SK-N-DZ (cell line): ENCODE results near the gene SKIC8. TPM values are rescaled to one million over a fixed set of nuclear protein-coding genes. Genes with fewer than 3 reads are reported as not detected.
A peak's percentile ranks its signal among the peaks of the same experiment; 100 is the strongest.

ENCODE experiments used
- DNase-seq: peaks from one replicate; pipeline ENCODE4 v3.0.0-alpha.2; 2015; ENCODE audit warnings: low spot score
- polyA plus RNA-seq, 2 experiments: library from polyadenylated mRNA; depleted of rRNA; stranded (reverse); fragments of >200 nt; gene quantifications; 2 replicates each; pipeline ENCODE4 v1.2.3, GENCODE V29; 2014

SKIC8 gene
- polyA plus RNA-seq (2014; cell fraction: cytosol; rRNA removed): 110 and 148 TPM in 2 replicates
- 102 and 133 TPM in 2 replicates for polyA plus RNA-seq (2014; cell fraction: nucleus; rRNA removed)

DNA sequence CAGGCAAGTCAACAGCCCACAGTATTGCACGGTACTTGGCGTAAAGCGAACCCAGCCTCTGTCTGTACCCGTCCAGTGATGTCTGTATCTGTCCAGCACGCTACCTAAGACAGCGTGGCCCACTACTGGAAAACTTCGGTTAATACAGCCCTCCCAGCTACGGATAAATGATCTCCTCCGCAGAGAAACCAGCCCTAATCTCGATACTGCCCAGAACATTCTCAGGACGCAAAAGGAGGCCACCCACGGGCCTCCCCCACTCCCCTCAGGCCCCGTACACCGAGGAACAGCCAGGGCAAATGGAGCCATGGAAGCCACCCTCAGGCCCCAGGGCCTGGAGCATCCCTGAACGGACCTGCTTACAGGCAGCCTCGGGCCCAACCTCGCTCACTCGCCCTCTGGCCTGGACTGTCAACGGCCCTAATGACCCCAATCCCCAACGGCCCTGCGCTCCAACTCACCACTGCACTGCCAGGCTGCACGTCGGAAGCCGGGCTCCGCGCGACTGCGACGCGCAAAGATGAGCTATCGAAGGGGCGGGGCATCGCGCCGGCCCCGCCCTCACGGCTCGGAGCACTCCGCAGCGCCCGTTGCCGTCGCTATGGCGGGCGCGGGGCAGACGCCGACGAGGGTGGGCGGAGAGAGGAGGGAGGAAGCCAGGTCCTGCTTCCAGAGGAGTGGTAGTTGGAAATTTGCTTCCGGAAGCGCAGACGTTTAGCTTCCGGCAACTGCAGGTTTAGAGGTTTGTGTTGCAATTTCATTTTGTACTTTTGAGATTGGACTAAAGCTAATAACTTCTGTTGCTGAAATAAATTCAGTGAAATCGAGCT lies at the start of gene SKIC8:
Gene SKIC8, minus strand, starts transcription at position 509 of the 830 bp plus-strand sequence. CDS start 3,923 bp downstream, outside the sequence.
- peak; percentile 96 for DNase-seq

DNA sequence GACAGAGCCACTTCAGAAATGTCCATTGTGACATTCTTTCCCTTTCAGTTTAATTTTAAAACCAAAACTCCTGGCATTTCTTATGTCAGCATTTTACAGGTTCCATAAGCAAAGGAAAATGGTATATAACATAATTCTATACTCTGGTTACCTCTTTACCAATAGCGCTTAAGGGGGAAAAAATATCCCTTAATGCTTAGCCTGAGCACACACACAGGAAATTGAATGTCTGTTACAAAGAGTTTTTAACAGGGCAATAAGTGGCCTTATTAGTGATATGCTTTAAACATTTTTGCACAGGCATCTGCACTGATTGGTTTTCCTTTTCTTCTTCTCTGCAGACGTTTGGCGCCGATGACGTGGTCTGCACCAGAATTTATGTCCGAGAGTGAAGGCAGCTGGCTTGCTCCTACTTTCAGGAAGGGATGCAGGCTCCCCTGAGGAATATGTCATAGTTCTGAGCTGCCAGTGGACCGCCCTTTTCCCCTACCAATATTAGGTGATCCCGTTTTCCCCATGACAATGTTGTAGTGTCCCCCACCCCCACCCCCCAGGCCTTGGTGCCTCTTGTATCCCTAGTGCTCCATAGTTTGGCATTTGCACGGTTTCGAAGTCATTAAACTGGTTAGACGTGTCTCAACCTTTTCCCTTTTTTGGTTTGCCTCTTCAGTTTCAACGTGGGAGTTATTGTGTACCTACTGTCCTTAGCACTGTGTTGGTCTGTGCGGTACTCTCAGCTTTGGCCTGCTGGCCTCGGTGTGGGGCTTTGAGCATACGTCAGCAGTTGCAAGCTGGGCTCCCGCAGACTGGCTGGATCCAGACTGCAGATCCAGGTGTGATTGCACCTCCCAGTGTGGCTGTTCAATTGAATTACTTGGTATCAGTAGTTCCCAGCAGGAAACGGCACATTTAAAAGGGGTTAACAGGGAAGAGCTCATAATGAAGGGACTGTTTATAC lies 48.5 kb upstream of the SKIC8 start:
- no peak for DNase-seq

DNA sequence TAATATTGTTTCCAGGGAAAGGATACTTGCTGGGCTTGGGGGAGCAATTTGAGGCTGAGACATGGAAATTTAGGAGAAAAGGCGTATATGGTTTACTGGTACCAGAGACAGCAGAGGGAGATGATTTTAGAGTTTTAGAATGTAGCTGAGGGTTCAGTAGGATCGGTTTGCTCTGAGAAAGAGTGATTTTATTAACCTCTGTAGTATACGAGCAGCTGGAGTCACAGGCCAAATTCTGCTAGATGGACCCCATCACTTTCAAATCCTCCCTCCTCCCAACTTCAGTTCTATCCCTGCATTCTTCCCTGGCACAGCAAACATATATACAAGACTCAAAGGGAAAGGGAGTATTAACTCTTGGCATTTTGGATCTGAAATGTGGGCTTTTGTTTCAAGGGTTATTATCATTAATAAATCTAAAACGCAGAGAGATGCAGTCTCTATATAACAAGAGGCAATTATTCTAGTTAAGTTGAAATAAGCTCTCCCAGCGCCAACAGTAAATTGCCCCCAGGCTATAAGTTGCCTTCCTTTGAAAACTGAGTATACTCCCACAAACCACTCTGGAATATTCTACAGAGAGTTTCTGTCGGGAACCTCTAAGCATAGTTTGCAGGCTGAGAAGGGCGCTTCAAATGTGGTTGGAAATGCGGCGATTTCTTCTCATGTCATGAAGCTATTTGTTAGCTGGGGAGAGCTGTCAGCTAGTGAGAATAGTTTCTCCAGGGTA lies 46.2 kb upstream of the SKIC8 start:
- DNase-seq: no peak

DNA sequence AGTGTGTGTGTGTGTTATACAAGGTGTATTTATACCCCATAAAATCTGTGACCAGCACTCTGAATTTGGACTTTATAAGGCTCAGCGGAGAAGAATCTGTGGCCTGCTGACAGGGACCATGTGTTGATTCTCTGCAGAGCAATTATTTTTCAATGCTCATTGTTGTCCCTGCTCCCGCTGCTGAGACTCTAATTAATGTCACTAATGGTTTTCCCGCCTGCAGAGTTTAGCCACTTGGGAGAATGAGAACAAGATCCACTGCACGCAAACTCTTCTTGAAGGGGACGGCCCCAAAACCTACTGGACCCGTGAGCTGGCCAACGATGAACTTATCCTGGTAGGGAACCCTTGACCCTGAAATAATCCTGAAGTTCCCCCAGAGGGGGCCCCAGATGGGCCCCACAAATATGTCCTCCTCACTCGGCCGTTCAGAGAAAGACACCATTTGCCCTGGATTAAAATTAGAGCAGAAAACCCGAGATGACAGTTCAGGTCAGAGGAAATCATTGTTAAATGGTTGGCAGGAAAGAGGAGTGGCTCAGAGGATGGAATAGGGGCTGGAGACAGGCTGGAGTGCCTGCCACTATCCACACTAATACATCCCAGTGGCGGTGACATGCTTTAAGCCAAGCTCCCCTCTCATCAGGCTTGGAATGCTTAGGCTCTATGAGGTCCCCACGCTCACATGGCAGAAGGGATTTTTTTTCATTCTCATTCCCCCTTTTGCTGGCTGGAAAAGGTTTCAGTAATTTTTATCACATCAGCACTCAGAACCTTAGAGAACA lies 44.1 kb upstream of the SKIC8 start:
- no peak for DNase-seq

DNA sequence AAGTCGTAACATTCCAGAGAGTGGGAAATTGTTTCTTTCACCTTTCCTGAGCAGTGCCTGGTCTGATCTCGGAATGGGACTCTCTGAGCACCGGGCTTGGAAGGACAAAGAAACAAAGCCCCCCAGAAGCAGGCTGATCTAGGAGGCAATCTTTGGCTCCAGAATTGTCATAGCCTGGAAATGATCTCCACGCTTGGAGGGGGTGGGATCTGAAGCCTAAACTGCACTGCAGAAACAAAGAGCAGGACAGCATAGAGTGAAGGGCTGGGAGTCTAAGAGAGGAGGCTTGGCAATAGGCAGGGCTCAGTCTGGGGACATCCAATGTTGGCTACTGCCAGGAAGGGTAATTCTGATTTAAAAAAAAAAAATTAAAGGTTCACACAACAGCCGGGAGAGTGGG lies 42.6 kb upstream of the SKIC8 start:
- DNase-seq: no peak

DNA sequence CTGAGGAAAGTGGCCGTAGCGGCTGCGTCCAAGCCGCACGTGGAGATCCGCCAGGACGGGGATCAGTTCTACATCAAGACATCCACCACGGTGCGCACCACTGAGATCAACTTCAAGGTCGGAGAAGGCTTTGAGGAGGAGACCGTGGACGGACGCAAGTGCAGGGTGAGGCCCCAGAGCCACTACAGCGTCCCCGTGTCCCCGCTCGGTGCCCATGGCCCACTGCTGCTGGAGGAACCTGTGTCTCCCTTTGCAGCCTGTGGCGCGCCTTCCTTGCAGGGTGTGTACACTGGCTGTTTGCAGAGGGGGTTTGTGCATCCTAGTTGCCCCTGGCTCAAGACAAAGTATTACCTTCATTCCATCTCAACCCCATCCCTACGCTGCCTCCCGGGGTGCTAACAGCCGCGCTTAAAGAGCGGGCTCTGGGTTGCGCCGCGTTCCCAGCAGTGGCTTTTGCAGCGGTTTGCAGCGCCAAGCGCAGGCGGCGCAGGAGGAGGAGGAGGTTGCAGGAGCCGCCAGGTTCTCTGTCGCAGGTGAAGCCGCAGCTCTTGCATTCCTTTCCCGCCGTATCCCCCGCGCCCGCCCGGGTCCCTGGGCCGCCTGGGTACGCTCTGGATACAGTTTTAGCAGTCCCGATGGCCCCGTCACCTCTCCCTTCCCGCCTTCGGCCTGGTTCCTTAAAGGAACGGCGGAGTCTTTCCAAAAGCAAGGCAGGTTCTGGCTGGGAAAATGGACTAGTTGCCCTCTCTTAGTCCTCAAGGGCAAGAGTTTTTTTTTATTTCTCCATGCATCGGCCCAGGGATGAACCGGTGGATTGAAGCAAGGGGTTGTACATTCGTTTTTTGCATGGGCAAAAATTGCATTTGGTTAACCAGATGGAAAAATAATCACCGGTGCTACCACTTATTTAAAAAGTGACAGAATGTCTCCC lies 41.9 kb upstream of the SKIC8 start:
- DNase-seq: no peak

DNA sequence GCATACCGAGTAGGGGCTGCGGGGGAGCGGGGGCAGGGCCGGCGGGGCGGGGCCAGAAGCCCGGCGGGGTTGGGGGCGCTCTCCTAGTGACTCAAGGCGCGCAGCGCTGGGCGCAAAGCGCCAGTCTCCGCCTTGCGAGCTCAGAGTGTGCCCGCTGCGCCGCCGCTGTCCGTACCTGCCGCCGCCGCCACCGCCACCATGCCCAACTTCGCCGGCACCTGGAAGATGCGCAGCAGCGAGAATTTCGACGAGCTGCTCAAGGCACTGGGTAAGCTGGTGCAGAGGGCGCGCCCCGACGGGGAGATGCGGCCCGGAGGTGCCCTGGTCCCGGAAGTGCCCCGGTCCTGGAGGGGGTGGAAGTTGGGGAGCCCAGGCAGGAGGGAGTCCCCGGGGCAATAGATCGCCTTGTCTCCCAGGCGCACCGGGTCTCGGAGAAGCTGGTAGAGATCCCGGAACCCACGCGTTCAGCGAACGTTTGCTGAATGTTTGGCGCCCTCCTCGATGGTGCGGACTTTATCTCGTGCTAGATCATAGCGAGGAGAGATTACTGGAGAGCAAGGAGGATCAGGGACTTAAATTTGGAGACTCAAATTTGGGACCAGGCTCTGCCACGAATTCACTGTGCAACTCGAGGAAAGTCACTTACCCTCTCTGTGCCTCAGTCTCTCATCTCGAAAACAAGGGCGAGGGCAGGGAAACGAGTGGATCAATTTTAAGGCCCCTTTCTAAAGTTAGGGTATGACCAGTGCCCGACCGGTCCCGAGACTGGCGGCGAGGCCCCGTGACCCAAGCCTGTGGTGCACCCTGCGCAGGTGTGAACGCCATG lies 41.0 kb upstream of the SKIC8 start, which contains the start of gene CRABP1:
Gene CRABP1, plus strand, starts transcription at position 123 of the 826 bp plus-strand sequence. Its CDS starts 76 bp downstream, at position 199.
- no peak for DNase-seq

DNA sequence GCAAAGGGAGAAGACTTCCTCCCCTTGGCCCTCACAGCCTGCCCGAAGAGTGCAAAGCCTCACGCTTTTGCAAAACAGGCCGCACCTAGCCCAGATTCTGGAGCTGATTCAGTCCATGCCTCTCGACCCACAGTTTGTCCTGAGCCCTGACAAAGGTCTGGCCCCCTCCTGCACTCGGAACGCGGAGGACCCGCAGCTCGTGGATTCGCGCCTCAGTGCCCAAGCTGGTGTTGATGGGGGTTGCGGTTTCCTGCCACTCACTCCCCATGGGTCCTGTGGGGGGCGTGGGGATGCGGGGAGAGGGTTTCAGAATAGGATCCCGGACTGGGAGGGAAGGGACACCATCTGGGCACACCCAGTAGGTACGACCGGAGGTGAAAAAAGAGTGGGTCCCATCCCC lies 40.1 kb upstream of the SKIC8 start:
- no peak for DNase-seq

DNA sequence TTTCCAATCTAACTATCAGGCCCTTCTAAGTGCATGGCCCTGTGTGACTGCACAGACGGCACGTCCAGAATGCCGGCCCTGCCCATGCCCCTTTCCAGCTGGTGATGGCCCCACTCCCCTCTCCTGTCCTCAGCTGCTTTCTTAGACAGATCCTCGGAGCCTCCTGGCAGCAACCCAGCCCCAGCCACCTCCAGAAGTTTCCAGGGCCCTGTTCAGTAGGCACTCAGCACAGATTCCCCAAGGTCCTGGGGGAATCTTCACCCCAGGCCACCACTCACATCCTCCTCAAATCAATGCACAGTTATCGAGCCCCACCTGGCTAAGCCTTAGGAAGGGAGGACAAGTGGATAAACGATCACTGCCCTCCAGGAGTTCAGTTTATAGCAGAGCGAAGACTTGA lies 39.4 kb upstream of the SKIC8 start:
- no peak for DNase-seq

DNA sequence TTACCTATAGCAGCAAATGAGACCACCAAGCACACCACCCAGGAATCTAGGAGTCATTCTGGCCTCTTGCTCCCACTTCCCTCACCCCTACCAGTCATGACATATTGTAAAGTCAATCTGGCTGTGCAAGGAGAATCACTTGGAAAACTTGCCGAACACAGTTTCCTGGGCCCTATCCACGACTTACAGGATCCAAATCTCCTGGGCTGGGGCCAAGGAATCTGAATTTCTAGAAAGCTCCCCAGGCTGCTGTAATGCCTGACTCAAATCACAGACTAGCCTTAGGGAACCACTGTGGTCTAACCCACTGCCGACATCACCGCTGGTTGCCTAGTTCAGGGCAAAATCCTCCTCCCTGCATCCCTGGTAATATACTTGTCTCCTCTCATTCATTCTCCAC lies 36.6 kb upstream of the SKIC8 start:
- DNase-seq: no peak

DNA sequence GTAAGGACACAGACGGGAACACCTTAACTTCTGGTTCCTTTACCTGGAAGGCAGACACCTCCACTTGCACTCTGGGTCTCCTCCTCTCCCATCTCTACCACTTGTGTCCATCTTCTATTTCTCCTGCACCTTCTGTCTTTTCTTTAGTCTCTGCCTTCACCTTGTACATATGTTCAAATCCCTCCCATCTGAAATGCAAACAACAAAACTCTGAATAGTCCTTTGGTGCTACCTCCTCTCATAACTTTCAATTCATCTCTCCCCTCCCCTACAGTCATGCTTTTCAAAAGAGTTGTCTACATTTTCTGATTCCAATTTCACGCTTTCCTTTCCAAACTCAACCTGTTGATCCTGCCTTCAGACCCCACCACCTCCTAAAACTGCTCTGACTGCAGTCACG lies 35.4 kb upstream of the SKIC8 start:
- DNase-seq: no peak

DNA sequence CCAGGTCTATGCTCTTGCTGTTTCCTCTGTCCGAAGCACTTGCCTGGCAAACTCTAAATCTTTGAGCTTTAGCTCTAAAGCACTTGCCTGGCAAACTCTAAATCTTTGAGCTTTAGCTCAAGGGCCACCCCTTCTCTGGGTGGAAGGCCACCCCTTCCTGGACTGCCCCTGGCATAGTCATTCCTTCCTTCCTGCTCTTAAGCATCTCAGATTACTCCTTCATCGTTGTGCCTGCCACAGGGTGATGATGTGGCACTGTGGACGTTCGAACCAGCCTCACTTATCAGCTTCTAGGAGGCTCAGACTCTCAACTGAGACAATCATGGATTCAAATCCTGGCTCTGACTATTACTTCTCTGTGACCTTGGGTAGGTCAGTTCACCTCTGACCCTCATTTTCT lies 30.2 kb upstream of the SKIC8 start:
- no peak for DNase-seq

DNA sequence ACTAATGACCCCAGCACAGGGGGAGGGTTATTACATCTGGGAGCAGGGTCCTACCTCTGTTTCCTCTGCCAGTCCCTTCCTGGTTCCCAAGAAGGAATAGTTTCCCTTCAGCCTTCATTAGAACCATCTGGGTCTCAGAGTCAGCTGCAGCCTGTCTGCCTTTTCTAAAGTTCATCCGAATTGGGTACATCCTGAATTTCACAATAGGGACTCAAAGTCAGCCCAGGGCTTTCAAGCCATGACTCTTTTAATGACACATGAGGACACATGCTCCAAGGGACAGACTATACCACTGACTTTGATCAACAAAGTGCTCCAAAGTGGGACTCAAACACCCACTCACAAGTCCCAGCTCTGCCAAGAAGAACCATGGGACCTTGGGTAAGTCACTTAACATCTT lies 28.1 kb upstream of the SKIC8 start:
- no peak for DNase-seq

DNA sequence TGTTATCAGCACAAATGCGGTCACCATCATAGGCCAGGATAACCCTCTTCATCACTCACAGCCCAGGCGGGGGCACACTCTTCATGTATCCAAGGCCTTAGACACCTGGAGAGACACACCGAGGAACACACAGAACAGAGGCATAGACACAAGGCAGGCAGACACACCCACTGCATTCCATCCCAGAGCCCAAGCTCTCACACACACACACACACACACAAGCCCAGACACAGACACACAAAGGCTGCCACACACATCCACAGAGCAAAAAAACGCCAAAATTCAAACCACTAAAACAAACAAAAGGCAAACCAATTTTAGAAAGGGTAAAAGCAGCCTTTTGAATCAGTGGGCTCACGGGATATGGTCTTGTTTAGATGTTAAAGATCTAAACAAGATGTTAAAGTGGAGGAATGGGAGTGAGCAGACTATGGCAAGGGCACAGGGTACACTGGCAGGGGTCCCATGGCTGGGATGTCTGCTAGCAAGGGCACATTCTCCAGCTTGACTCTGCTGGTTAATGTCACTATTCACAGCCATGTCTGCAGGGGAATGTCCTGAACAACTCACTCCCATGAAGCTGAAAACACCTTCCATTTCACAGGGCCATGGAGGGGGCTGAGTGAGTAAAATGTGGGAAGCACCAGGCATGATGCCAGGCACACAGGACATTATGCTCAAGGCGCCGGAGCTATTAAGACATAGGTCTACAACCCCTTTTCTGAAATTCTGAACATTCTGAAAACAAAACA lies 25.9 kb upstream of the SKIC8 start:
- no peak for DNase-seq

DNA sequence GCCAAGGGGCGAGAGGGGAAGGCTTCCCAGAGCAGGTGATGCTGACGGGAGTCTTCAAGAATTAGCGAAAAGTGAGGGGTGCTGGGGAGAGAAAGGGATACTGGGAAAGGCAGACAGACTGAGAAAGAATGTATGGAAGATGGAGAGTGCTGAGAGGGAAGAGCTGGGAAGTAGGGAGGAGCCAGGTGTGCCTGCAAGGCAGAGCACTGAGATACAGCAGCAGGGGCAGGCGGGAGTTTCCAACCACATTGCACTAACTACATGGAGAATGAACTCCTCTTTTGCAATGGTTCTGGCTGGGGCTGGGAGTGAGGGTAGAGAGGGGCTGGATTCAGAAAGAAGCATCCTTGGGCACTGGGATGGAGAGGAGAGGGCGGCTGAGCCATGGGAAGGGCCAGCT lies 24.7 kb upstream of the SKIC8 start:
- no peak for DNase-seq

DNA sequence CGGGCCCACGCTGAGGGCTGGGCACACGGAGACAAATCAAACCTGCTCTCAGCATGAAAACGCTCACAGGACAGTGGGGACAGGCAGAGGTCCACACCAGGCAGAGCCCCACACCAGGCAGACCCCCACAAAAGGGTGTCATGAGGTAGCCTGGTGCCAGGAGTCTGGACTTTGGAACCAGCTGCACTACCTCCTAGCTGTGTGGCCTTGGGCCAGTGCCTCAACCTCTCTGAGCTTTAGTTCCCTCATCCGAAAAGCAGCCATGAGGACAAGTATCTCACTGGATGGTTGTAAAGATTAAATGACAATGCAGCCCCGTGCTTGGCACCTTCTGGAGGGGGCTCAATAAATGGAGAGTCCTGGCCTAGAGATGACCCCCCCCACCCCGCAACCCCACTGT lies 24.3 kb upstream of the SKIC8 start:
- DNase-seq: no peak

DNA sequence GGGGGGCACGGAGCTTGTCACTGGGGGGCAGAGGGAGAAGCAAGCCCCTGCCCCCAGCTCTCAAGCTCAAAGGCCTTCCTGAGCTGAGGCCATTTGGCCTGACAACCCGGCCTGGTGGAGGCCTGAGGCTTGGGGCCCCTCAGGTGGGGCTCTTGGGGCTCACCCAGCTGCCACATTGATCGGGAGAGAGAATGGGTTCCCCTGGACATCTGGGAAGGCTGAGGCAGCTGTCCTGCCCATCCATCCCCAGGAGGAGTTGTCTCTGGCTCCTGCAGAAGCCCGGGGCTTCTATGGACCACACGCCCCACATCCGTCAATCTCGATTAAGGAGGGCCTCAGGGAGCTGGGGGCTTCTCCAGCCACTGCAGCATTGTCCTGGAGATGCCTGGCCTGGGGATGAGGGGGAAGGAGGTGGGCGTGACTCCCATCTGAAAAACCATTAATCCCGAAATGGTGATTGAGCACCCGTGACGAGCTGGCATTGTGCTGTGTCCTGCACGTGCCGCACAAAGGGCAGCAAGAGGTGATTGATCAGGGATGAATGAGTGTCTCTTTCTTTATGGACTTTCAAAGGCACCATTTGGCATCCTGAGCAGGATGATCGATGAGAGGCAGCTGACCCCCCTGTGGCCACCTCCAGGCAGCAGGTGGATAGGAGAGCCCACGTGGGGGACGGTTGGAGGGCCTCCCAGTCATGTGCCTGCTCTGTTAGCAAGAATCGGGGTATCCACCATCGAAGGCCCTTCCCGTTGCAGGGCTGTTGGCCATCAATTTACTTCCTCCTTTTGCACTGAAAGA lies 23.5 kb upstream of the SKIC8 start:
- peak; percentile 41 for DNase-seq
